WTC11 (cell line): ENCODE results near the gene EMC9. TPM values are rescaled to one million over a fixed set of nuclear protein-coding genes. Genes with fewer than 3 reads are reported as not detected.

Source experiments
- CREM ChIP-seq: sonication (generic); formaldehyde crosslinking; IDR thresholded peaks from 2 replicates; pipeline ENCODE4 v1.8.1; 2022; ENCODE audit warnings: mild to moderate bottlenecking, missing genetic modification reagents, moderate library complexity
- E2F5 ChIP-seq: sonication (generic); formaldehyde crosslinking; IDR thresholded peaks from 2 replicates; pipeline ENCODE4 v1.8.1; 2022; ENCODE audit warnings: mild to moderate bottlenecking, moderate library complexity, missing genetic modification reagents
- ESRRA ChIP-seq: sonication (generic); formaldehyde crosslinking; IDR thresholded peaks from 2 replicates; pipeline ENCODE4 v1.8.1; 2022; ENCODE audit warnings: mild to moderate bottlenecking, missing genetic modification reagents, borderline replicate concordance
- ETV6 ChIP-seq: sonication (generic); formaldehyde crosslinking; IDR thresholded peaks from 2 replicates; pipeline ENCODE4 v1.8.1; 2022; ENCODE audit warnings: mild to moderate bottlenecking, missing genetic modification reagents
- FOXK1 ChIP-seq: sonication (generic); formaldehyde crosslinking; IDR thresholded peaks from 2 replicates; pipeline ENCODE4 v1.8.0; 2022; ENCODE audit warnings: mild to moderate bottlenecking, moderate library complexity, missing genetic modification reagents
- FOXP1 ChIP-seq: sonication (generic); formaldehyde crosslinking; IDR thresholded peaks from 2 replicates; pipeline ENCODE4 v1.8.0; 2022; ENCODE audit warnings: missing genetic modification reagents, mild to moderate bottlenecking, moderate library complexity, borderline replicate concordance
- GTF2I ChIP-seq: fragments of 250-450 bp; sonication (Bioruptor Pico); conservative IDR thresholded peaks from 2 replicates; pipeline ENCODE4 v1.4.0; 2021; ENCODE audit warnings: mild to moderate bottlenecking
- HMGA2 ChIP-seq: fragments of 250-450 bp; sonication (Bioruptor Pico); IDR thresholded peaks from 2 replicates; pipeline ENCODE4 v1.4.0; 2021; ENCODE audit warnings: mild to moderate bottlenecking, moderate library complexity
- NFYB ChIP-seq: sonication (generic); formaldehyde crosslinking; conservative IDR thresholded peaks from 2 replicates; pipeline ENCODE4 v1.8.0; 2022; ENCODE audit warnings: low read depth, missing genetic modification reagents
- NR3C1 ChIP-seq: sonication (generic); formaldehyde crosslinking; conservative IDR thresholded peaks from 2 replicates; pipeline ENCODE4 v1.8.1; 2023; ENCODE audit warnings: low read depth, mild to moderate bottlenecking, missing genetic modification reagents
- RELA ChIP-seq: sonication (generic); formaldehyde crosslinking; IDR thresholded peaks from 2 replicates; pipeline ENCODE4 v1.8.1; 2022; ENCODE audit warnings: missing genetic modification reagents, mild to moderate bottlenecking, borderline replicate concordance
- SMAD3 ChIP-seq: sonication (generic); formaldehyde crosslinking; IDR thresholded peaks from 2 replicates; pipeline ENCODE4 v1.8.0; 2022; ENCODE audit warnings: missing genetic modification reagents, mild to moderate bottlenecking, borderline replicate concordance
- TEAD1 ChIP-seq: sonication (generic); formaldehyde crosslinking; IDR thresholded peaks from 2 replicates; pipeline ENCODE4 v1.8.0; 2022; ENCODE audit warnings: mild to moderate bottlenecking, missing genetic modification reagents
- USF2 ChIP-seq: sonication (generic); formaldehyde crosslinking; IDR thresholded peaks from 2 replicates; pipeline ENCODE4 v1.8.1; 2023; ENCODE audit warnings: mild to moderate bottlenecking, missing genetic modification reagents, moderate library complexity
- ZBTB21 ChIP-seq: sonication (generic); formaldehyde crosslinking; IDR thresholded peaks from 2 replicates; pipeline ENCODE4 v1.8.1; 2023; ENCODE audit warnings: mild to moderate bottlenecking, missing genetic modification reagents, borderline replicate concordance
- ZMAT4 ChIP-seq: fragments of 250-450 bp; sonication (Bioruptor Pico); IDR thresholded peaks from 2 replicates; pipeline ENCODE4 v1.9.0; 2021; ENCODE audit warnings: mild to moderate bottlenecking
- ZNF121 ChIP-seq: sonication (generic); formaldehyde crosslinking; IDR thresholded peaks from 2 replicates; pipeline ENCODE4 v1.8.0; 2023; ENCODE audit warnings: missing genetic modification reagents
- ZNF232 ChIP-seq: sonication (generic); formaldehyde crosslinking; IDR thresholded peaks from 2 replicates; pipeline ENCODE4 v1.8.0; 2022; ENCODE audit warnings: mild to moderate bottlenecking, missing genetic modification reagents
- ZNF317 ChIP-seq: sonication (generic); formaldehyde crosslinking; IDR thresholded peaks from 2 replicates; pipeline ENCODE4 v1.8.1; 2023; ENCODE audit warnings: low read depth, mild to moderate bottlenecking, moderate library complexity, missing genetic modification reagents, borderline replicate concordance
- ZNF396 ChIP-seq: fragments of 250-450 bp; sonication (Bioruptor Pico); IDR thresholded peaks from 2 replicates; pipeline ENCODE4 v1.8.0; 2021; ENCODE audit warnings: mild to moderate bottlenecking, moderate library complexity, borderline replicate concordance
- ZNF416 ChIP-seq: fragments of 250-450 bp; sonication (Bioruptor Pico); IDR thresholded peaks from 2 replicates; pipeline ENCODE4 v1.9.0; 2021; ENCODE audit warnings: mild to moderate bottlenecking, inconsistent platforms
- ZNF425 ChIP-seq: fragments of 250-450 bp; sonication (Bioruptor Pico); conservative IDR thresholded peaks from 2 replicates; pipeline ENCODE4 v1.9.0; 2021; ENCODE audit warnings: mild to moderate bottlenecking
- total RNA-seq: library from RNA; stranded (reverse); gene quantifications from 3 replicates; pipeline ENCODE4 v1.2.3, GENCODE V29; 2021
- TF ChIP-seq, protein P1 (sequence below): fragments of 250-450 bp; sonication (Bioruptor Pico); IDR thresholded peaks from 2 replicates; pipeline ENCODE4 v1.9.0; 2021; ENCODE audit warnings: moderate library complexity, mild to moderate bottlenecking, inconsistent platforms, borderline replicate concordance
- TF ChIP-seq, protein P2 (sequence below): sonication (generic); formaldehyde crosslinking; IDR thresholded peaks from 2 replicates; pipeline ENCODE4 v1.8.0; 2022; ENCODE audit warnings: mild to moderate bottlenecking, missing genetic modification reagents
- TF ChIP-seq, protein P3 (sequence below): sonication (generic); formaldehyde crosslinking; IDR thresholded peaks from 2 replicates; pipeline ENCODE4 v1.8.1; 2023; ENCODE audit warnings: mild to moderate bottlenecking, missing genetic modification reagents, moderate library complexity
- TF ChIP-seq, protein P4 (sequence below): sonication (generic); formaldehyde crosslinking; IDR thresholded peaks from 2 replicates; pipeline ENCODE4 v1.8.0; 2023; ENCODE audit warnings: missing genetic modification reagents, mild to moderate bottlenecking, borderline replicate concordance

Gene EMC9
- total RNA-seq, 1 experiment from 2014 or later: 44.4 TPM

GRCh38 chr14:24093901-24094840 lies 47.2 kb downstream of the EMC9 start, which contains the start of gene PCK2 (continued):
- TF ChIP-seq ZNF425 (no peak), HMGA2 (CRISPR knock-in tag) (no peak), SMAD3 (CRISPR knock-in tag) (no peak), ZBTB21 (CRISPR knock-in tag) (no peak), ESRRA (CRISPR knock-in tag) (no peak), E2F5 (peak; percentile 90), ZNF121 (CRISPR knock-in tag) (no peak), ETV6 (CRISPR knock-in tag) (peak; percentile 61; the same call in 1 of the 2 replicates), FOXP1 (peak; percentile 90; the same call in 1 of the 2 replicates), TEAD1 (CRISPR knock-in tag) (peak; percentile 44; the same call in 1 of the 2 replicates), CREM (CRISPR knock-in tag) (no peak), NR3C1 (CRISPR knock-in tag) (0 out of 2 replicates have a peak, but pooled peaks have one; percentile 70), USF2 (CRISPR knock-in tag) (peak; percentile 4), FOXK1 (peak; percentile 77), NFYB (peak; percentile 29; the same call in 1 of the 2 replicates), GTF2I (CRISPR knock-in tag) (no peak), ZMAT4 (CRISPR knock-in tag) (no peak), RELA (CRISPR knock-in tag) (peak; percentile 72; the same call in 1 of the 2 replicates), ZNF317 (CRISPR knock-in tag) (no peak), ZNF416 (CRISPR knock-in tag) (peak; percentile 82), ZNF232 (CRISPR knock-in tag) (no peak), ZNF396 (no peak)
- TF ChIP-seq, protein P1, sequence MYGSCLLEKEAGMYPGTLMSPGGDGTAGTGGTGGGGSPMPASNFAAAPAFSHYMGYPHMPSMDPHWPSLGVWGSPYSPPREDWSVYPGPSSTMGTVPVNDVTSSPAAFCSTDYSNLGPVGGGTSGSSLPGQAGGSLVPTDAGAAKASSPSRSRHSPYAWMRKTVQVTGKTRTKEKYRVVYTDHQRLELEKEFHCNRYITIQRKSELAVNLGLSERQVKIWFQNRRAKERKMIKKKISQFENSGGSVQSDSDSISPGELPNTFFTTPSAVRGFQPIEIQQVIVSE: no peak
- TF ChIP-seq, protein P2, sequence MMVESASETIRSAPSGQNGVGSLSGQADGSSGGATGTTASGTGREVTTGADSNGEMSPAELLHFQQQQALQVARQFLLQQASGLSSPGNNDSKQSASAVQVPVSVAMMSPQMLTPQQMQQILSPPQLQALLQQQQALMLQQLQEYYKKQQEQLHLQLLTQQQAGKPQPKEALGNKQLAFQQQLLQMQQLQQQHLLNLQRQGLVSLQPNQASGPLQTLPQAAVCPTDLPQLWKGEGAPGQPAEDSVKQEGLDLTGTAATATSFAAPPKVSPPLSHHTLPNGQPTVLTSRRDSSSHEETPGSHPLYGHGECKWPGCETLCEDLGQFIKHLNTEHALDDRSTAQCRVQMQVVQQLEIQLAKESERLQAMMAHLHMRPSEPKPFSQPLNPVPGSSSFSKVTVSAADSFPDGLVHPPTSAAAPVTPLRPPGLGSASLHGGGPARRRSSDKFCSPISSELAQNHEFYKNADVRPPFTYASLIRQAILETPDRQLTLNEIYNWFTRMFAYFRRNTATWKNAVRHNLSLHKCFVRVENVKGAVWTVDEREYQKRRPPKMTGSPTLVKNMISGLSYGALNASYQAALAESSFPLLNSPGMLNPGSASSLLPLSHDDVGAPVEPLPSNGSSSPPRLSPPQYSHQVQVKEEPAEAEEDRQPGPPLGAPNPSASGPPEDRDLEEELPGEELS (CRISPR knock-in tag): peak; percentile 25; the same call in 1 of the 2 replicates
- TF ChIP-seq, protein P3, sequence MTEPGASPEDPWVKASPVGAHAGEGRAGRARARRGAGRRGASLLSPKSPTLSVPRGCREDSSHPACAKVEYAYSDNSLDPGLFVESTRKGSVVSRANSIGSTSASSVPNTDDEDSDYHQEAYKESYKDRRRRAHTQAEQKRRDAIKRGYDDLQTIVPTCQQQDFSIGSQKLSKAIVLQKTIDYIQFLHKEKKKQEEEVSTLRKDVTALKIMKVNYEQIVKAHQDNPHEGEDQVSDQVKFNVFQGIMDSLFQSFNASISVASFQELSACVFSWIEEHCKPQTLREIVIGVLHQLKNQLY (CRISPR knock-in tag): no peak
- TF ChIP-seq, protein P4, sequence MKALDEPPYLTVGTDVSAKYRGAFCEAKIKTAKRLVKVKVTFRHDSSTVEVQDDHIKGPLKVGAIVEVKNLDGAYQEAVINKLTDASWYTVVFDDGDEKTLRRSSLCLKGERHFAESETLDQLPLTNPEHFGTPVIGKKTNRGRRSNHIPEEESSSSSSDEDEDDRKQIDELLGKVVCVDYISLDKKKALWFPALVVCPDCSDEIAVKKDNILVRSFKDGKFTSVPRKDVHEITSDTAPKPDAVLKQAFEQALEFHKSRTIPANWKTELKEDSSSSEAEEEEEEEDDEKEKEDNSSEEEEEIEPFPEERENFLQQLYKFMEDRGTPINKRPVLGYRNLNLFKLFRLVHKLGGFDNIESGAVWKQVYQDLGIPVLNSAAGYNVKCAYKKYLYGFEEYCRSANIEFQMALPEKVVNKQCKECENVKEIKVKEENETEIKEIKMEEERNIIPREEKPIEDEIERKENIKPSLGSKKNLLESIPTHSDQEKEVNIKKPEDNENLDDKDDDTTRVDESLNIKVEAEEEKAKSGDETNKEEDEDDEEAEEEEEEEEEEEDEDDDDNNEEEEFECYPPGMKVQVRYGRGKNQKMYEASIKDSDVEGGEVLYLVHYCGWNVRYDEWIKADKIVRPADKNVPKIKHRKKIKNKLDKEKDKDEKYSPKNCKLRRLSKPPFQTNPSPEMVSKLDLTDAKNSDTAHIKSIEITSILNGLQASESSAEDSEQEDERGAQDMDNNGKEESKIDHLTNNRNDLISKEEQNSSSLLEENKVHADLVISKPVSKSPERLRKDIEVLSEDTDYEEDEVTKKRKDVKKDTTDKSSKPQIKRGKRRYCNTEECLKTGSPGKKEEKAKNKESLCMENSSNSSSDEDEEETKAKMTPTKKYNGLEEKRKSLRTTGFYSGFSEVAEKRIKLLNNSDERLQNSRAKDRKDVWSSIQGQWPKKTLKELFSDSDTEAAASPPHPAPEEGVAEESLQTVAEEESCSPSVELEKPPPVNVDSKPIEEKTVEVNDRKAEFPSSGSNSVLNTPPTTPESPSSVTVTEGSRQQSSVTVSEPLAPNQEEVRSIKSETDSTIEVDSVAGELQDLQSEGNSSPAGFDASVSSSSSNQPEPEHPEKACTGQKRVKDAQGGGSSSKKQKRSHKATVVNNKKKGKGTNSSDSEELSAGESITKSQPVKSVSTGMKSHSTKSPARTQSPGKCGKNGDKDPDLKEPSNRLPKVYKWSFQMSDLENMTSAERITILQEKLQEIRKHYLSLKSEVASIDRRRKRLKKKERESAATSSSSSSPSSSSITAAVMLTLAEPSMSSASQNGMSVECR (CRISPR knock-in tag): no peak; the same call in 1 of the 2 replicates
